Raji (cell line): ENCODE data around the gene OAF.

Experiments
- POLR2A ChIP-seq: IDR thresholded peaks from 2 replicates; pipeline ENCODE4 v1.6.1; 2011; ENCODE audit warnings: low read depth, low read length, control low read depth; ENCODE audit not compliant: insufficient read depth

OAF gene

DNA sequence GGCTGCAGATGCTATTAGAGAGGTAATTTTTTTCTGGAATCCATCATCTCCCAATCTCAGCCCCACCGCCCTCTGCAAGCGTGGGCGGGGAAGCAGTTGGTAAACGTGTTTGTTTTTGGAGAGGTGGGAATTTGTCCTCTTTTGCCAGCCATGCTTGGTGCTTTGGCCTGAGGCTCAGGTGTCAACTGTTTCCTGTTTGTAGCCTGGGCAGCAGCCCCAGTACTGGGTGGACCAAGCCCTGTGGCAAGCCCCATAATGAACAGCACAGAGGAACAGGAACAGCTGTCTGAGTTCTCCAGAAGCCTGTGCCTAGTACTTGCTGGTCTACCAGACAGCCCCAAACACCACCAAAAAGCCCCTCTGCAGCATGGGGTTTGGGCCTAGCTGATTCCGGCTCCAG, 68.7 kb downstream of the OAF start:
- no peak for TF ChIP-seq POLR2A
